ENCODE results near the gene NDST4. TPM values are rescaled to one million over a fixed set of nuclear protein-coding genes. Genes with fewer than 3 reads are reported as not detected.

The NDST4 gene
- total RNA-seq, 1 donor from 2014 or later: 0.11 TPM

GRCh38 chr4:115028682-115029410, 84.6 kb downstream of the NDST4 start:
- no peaks in the 10 kb centered on the region for H3K4me1 ChIP-seq
- no peaks in the 10 kb centered on the region for H3K36me3 ChIP-seq
- no peak overlapping the region for H3K27ac ChIP-seq (replicated peaks)
- peaks cover 3% of the 10 kb centered on the region for H3K9me3 ChIP-seq (replicated peaks)
- no peak overlapping the region for H3K4me3 ChIP-seq
- intact Hi-C loops (cut with micrococcal nuclease): no loop called here
- no peaks in the 10 kb centered on the region for H3K27me3 ChIP-seq (ENCODE audit: low read depth)
- TF ChIP-seq CTCF (IDR thresholded peaks at IDR 0.05; ENCODE audit: borderline replicate concordance): no peak
- DNase-seq: no peak

DNA sequence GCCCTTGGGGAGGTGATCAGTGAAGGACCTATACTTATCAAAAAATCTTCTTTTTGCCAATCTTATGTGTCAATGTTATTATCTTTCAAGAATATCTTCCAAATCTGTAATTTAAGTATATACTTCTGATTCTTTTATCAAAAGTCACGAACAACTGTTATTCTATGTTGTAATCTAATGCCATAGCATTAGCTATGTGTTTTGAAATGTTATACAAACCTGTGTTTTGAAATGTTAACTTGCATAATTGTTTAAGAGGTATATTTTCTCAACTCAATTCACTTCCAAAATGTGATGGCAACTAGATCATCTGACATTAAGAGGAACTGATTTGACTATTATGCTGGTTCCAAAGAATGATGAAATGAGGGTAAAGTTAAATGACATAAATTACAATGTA, 113.5 kb downstream of the NDST4 start:
- intact Hi-C loops (cut with micrococcal nuclease): no loop called here
- DNase-seq: no peak
- H3K4me3 ChIP-seq: no peak overlapping the region
- no peak overlapping the region for H3K27ac ChIP-seq (replicated peaks)
- H3K36me3 ChIP-seq: no peaks in the 10 kb centered on the region
- no peaks in the 10 kb centered on the region for H3K4me1 ChIP-seq
- H3K27me3 ChIP-seq (ENCODE audit: low read depth): no peaks in the 10 kb centered on the region
- no peak for TF ChIP-seq CTCF (IDR thresholded peaks at IDR 0.05; ENCODE audit: borderline replicate concordance)
- no peaks in the 10 kb centered on the region for H3K9me3 ChIP-seq (replicated peaks)

GRCh38 chr4:114998316-114998715, 115.1 kb downstream of the NDST4 start:
- intact Hi-C loops (cut with micrococcal nuclease): no loop called here
- H3K27me3 ChIP-seq (ENCODE audit: low read depth): no peaks in the 10 kb centered on the region

GRCh38 chr4:114997576-114998247, 115.7 kb downstream of the NDST4 start:
- Histone ChIP-seq H3K4me1 (no peaks in the 10 kb centered on the region), H3K27me3 (ENCODE audit: low read depth) (no peaks in the 10 kb centered on the region), H3K36me3 (no peaks in the 10 kb centered on the region), H3K9me3 (replicated peaks) (no peaks in the 10 kb centered on the region), H3K4me3 (no peak overlapping the region), H3K27ac (replicated peaks) (no peak overlapping the region)
- no peak for TF ChIP-seq CTCF (IDR thresholded peaks at IDR 0.05; ENCODE audit: borderline replicate concordance)
- intact Hi-C loops (cut with micrococcal nuclease): no loop called here
- no peak for DNase-seq

More at GRCh38 chr4:114998316-114998715, 115.1 kb downstream of the NDST4 start:
- no peak for DNase-seq
- H3K4me3 ChIP-seq: no peak overlapping the region
- no peaks in the 10 kb centered on the region for H3K36me3 ChIP-seq
- no peaks in the 10 kb centered on the region for H3K4me1 ChIP-seq
- no peak for TF ChIP-seq CTCF (IDR thresholded peaks at IDR 0.05; ENCODE audit: borderline replicate concordance)
- H3K27ac ChIP-seq (replicated peaks): no peak overlapping the region
- H3K9me3 ChIP-seq (replicated peaks): no peaks in the 10 kb centered on the region

GRCh38 chr4:114986133-114986532, 127.3 kb downstream of the NDST4 start:
- Histone ChIP-seq H3K36me3 (no peaks in the 10 kb centered on the region), H3K27ac (replicated peaks) (no peak overlapping the region), H3K27me3 (ENCODE audit: low read depth) (no peaks in the 10 kb centered on the region), H3K9me3 (replicated peaks) (peaks cover 5% of the 10 kb centered on the region), H3K4me3 (no peak overlapping the region), H3K4me1 (no peaks in the 10 kb centered on the region)
- no peak for TF ChIP-seq CTCF (IDR thresholded peaks at IDR 0.05; ENCODE audit: borderline replicate concordance)
- intact Hi-C loops (cut with micrococcal nuclease): no loop called here
- DNase-seq: no peak
